ENCODE measurements around the gene UMODL1. TPM values are rescaled to one million over a fixed set of nuclear protein-coding genes. Genes with fewer than 3 reads are reported as not detected.
"Not testable (repeated sequence)": the region's sequence is repeated elsewhere in the genome, so short reads cannot be mapped to it uniquely, and the experiment has no call there.

The UMODL1 gene
- total RNA-seq, 2 donors from 2014 or later, result 0.35 to 0.37 TPM

GRCh38 chr21:42172596-42173483, 101.7 kb downstream of the UMODL1 start:
- Histone ChIP-seq H3K4me3 (no peak overlapping the region), H3K36me3 (no peaks in the 10 kb centered on the region), H3K9me3 (no peaks in the 10 kb centered on the region), H3K4me1 (no peaks in the 10 kb centered on the region), H3K27ac (no peak overlapping the region), H3K27me3 (no peaks in the 10 kb centered on the region), H3K9ac (ENCODE audit: low read depth in 2 of 2, low read length in 2 of 2) (no peak overlapping the region)
- no peak for DNase-seq
- no peak for TF ChIP-seq CTCF (IDR thresholded peaks at IDR 0.05)
- intact Hi-C loops (cut with DNase I), result no loop called here

- Histone ChIP-seq H3K9me3 (no peaks in the 10 kb centered on the region), H3K27ac (no peak overlapping the region), H3K36me3 (no peaks in the 10 kb centered on the region), H3K9ac (ENCODE audit: low read depth in 2 of 2, low read length in 2 of 2) (no peak overlapping the region), H3K27me3 (no peaks in the 10 kb centered on the region), H3K4me3 (no peak overlapping the region), H3K4me1 (no peaks in the 10 kb centered on the region)
- no peak for TF ChIP-seq CTCF (IDR thresholded peaks at IDR 0.05)
- DNase-seq, result no peak
- intact Hi-C loops (cut with DNase I), result no loop called here
Measured at GRCh38 chr21:42174173-42174572, 103.1 kb downstream of the UMODL1 start.

GRCh38 chr21:42175110-42175710, 104.1 kb downstream of the UMODL1 start:
- no peak for TF ChIP-seq CTCF (IDR thresholded peaks at IDR 0.05)
- no peak overlapping the region for H3K9ac ChIP-seq (ENCODE audit: low read depth in 2 of 2, low read length in 2 of 2)
- H3K27me3 ChIP-seq, result no peaks in the 10 kb centered on the region
- H3K27ac ChIP-seq, result no peak overlapping the region
- no peaks in the 10 kb centered on the region for H3K9me3 ChIP-seq
- no peaks in the 10 kb centered on the region for H3K36me3 ChIP-seq
- intact Hi-C loops (cut with DNase I), result no loop called here
- H3K4me3 ChIP-seq, result no peak overlapping the region
- no peaks in the 10 kb centered on the region for H3K4me1 ChIP-seq
- DNase-seq, result no peak

- H3K27ac ChIP-seq, result no peak overlapping the region
- no peak overlapping the region for H3K9ac ChIP-seq (ENCODE audit: low read depth in 2 of 2, low read length in 2 of 2)
- no peak for TF ChIP-seq CTCF (IDR thresholded peaks at IDR 0.05)
- intact Hi-C loops (cut with DNase I), result no loop called here
- no peak for DNase-seq
- no peaks in the 10 kb centered on the region for H3K27me3 ChIP-seq
- H3K4me3 ChIP-seq, result no peak overlapping the region
- no peaks in the 10 kb centered on the region for H3K4me1 ChIP-seq
- H3K36me3 ChIP-seq, result no peaks in the 10 kb centered on the region
- H3K9me3 ChIP-seq, result no peaks in the 10 kb centered on the region
Measured at GRCh38 chr21:42176859-42177258, 105.7 kb downstream of the UMODL1 start.

GRCh38 chr21:42179316-42179715, 108.2 kb downstream of the UMODL1 start:
- TF ChIP-seq CTCF (IDR thresholded peaks at IDR 0.05), result no peak
- H3K9me3 ChIP-seq, result no peaks in the 10 kb centered on the region

GRCh38 chr21:42180001-42180400, 108.9 kb downstream of the UMODL1 start:
- H3K9me3 ChIP-seq; H3K27me3 ChIP-seq; intact Hi-C loops (cut with DNase I); H3K9ac ChIP-seq (ENCODE audit: low read depth in 2 of 2, low read length in 2 of 2); H3K27ac ChIP-seq; H3K4me3 ChIP-seq; H3K36me3 ChIP-seq; H3K4me1 ChIP-seq; DNase-seq: not testable (repeated sequence)

More at GRCh38 chr21:42179316-42179715, 108.2 kb downstream of the UMODL1 start:
- no peaks in the 10 kb centered on the region for H3K4me1 ChIP-seq
- intact Hi-C loops (cut with DNase I), result no loop called here
- H3K4me3 ChIP-seq, result no peak overlapping the region
- H3K36me3 ChIP-seq, result no peaks in the 10 kb centered on the region
- no peak for DNase-seq
- no peaks in the 10 kb centered on the region for H3K27me3 ChIP-seq
- H3K9ac ChIP-seq (ENCODE audit: low read depth in 2 of 2, low read length in 2 of 2), result no peak overlapping the region
- H3K27ac ChIP-seq, result no peak overlapping the region

Measured in colonic mucosa (tissue), 4 donors.